NCI-H748 (cell line): ENCODE results near the gene CRTC2.

Source experiments
- DNase-seq: peaks from one replicate; lab custom pipeline; 2025; ENCODE audit not compliant: unreplicated experiment; lab: John Stamatoyannopoulos, UW

CRTC2 gene

GRCh38 chr1:153946622-153947241, 11.7 kb downstream of the CRTC2 start, which contains the start of gene DENND4B:
Gene DENND4B (minus strand): TSS chr1:153946718. CDS start chr1:153944374, 2,344 bp downstream.
- DNase-seq, result peak; percentile 84

DNA sequence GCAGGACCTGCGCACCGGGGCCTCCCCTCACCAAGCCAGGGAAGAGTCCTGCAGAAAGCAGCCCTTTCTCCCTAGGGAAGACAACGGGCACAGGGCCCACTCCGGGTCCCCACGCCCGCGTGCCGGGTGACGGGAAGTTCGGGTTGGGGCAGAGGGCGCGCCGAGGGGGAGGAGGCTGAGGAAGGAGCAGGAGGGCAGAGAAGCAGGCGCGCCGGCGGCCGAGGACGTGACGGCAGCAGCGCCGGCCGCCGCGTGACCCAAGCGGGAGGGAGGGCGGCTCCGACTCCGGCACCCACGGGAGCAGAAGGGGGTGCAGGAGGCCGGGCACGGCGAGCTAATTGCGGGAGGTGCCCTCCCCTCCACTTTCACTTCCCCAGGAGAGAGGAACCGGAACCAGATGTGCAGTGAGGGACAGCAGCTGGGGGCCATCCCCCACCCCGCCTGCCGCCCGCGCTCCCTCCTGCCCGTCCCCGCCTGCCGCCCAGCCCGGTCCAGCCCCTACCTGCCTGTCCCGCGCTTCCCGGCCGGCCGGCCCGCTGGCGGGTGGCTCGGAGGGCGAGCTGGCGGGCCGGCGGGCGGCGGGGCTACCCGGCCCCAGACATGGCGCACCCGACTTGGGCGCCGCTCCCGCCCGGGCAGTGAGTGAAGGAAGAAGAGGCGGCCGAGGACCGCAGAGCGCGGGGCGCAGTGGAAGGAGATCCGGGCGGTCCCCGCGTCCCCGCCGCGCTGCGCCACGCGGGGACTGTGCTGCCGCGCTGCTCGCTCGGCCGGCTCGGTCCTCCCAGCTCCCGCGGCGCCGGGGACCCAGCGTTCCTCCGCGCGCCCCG, 12.4 kb downstream of the CRTC2 start:
- peak; percentile 65 for DNase-seq

GRCh38 chr1:153945131-153945794, 13.1 kb downstream of the CRTC2 start:
- DNase-seq, result peak; percentile 36

- no peak for DNase-seq
Observed at GRCh38 chr1:153944827-153945117, 13.6 kb downstream of the CRTC2 start.

- DNase-seq, result no peak
Observed at GRCh38 chr1:153944005-153944826, 14.2 kb downstream of the CRTC2 start.

DNA sequence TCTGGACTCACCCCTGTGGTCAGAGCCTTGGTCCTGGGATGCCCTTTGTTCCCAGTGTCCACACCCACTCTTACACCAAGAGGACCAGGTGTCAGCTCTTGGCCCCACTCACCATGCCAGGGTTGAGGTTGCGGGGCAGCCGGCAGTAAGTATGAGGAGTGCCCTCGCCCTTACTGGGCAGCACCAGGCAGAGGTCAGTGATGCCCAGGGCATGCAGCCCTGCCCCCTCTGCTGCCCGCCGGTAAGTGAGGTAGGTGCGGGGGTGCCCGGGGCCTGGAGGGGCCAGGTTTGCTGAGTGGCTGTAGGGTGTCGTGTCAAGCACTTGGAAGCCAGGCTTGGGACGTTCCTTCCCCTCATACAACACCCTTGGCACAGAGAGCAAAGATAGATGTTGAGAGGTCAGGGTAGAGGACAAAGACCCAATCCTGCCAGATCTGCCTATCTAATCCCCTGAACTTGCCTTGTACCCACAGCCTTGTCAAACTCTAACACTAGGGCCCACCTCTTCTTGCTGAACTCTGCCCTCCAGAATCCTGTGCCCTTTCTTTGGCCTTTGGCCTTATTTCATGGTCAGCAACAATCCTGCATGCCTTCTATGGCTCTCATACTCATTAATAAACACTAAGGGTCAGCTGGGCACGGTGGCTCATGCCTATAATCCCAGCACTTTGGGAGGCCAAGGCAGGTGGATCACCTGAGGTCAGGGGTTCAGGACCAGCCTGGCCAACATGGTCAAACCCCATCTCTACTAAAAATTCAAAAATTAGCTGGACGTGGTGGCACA, 15.5 kb downstream of the CRTC2 start:
- DNase-seq, result no peak

- no peak for DNase-seq
Observed at GRCh38 chr1:153941826-153942725, 16.3 kb downstream of the CRTC2 start.

GRCh38 chr1:153940756-153941155, 17.7 kb downstream of the CRTC2 start:
- DNase-seq, result no peak

GRCh38 chr1:153939476-153939875, 18.9 kb downstream of the CRTC2 start:
- no peak for DNase-seq

DNA sequence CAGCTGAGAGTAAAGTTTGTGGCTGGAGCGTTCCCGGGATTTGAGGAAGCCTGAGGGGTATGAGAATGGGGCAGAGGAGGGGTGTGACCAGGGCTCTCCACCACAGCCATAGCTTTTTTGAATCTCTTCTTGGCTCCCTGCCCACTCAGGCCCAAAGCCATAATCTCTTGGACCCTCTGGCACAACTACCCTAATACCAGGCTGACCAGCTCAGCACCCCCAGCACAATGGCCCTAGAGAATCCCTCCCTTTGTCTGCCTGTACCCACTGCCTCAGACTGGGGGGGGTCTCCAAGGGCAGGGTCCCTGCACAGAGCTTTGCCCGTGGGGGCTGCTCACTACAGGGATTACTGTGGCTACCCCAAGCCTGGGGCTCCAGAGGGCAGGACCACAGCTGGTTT, 19.4 kb downstream of the CRTC2 start:
- DNase-seq, result no peak

DNA sequence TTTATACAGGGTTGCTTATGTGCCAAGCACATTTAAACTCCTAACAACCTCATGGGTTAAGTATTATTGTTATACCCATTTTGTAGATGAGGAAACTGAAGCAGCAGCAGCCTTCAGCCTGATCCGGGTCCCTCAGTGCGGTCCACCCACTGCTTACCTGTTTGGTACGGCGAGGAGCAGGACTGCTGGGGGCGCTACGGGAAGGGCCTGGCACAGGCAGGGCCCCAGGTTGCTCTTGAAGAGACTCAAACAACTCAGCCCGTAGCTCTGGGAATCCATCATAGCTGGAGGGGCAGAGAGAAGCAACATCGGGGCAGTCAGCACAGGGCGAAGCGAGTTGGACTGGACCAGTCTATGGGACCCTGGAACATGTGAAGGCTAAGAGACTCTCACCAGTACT, 21.1 kb downstream of the CRTC2 start:
- no peak for DNase-seq

DNA sequence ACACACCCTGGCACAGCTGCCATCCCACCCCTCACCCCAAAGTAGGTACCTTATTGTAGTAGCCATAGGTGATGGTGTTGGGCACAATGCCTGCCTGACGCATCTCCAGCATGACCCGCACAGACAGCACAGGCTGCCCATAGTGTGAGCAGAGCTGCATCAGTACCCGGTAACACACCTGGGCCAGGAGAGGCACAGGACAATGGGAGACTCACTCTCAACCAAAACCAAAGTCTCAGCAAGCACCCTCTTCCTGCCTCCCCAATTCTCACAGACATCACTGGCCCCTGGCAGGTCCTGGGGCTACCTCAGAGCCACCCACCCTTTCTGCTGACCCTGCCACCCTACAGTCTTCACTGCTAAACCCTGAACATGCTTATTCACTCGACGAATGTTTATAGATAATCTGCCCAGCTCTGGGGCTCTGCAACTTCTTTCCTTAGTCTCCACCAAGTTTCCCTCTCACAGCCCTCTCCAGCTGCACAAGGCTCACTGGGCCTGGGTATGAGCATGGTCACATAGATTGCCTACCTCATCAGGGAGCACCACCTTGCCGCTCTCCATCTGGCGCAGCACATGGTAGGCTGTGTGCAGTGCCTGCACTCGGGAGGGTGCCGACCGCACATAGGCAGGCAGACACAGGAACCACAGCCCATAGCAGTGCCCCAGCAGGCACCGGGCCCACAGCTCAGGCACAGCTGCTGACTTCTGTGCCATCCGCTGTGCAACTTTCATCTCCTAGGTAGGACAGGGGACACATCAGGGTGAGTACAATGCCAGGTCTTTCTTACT, 22.2 kb downstream of the CRTC2 start:
- no peak for DNase-seq

- DNase-seq, result no peak
Observed at GRCh38 chr1:153934746-153935145, 23.7 kb downstream of the CRTC2 start.

DNA sequence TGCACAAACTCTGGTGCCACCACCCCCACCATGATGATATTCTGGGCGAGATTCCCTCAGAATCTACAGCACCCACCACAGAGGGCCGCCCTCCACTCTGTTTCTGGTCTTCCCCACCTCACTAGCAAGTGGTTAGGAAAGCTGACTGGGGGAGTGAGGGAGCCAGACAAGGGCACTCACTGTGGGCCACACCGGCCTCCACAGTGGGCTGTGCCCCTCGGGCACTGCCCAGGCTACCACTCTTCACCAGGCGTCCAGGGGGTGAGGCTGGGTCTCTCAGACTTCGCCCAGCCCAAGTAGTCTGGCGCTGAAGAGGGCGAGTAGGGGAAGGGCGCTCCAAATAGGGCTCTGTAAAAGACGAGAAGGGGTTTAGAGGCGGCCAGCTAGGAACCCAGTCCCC, 24.5 kb downstream of the CRTC2 start:
- DNase-seq, result no peak

DNA sequence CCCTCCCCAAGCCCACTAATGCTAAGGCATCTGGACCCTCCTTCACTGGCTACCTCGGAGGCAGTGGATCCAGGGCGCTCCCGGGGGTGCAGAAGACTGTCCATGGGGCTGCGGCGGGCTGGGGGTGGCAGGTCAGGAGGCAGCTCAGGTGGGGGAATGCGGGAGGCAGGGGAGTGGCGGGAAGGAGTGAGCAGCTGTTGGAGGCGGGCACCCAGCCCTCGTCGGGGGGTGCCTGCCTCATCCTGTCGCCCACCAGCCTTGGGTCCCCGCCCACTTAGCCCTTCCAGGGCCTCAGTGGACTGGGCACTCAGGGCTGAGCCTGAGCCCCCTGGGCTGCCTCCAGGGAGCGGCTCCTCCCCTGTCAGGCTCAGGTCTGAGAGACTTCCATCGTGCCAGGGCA, 25.0 kb downstream of the CRTC2 start:
- DNase-seq, result no peak

- no peak for DNase-seq
Observed at GRCh38 chr1:153932156-153933131, 26.0 kb downstream of the CRTC2 start.
